ENCODE measurements around the gene KDELR3. TPM values are rescaled to one million over a fixed set of nuclear protein-coding genes. Genes with fewer than 3 reads are reported as not detected.

Gene KDELR3
- total RNA-seq, 4 donors from 2014 or later = 5.6 to 12.5 (median 8.7) TPM; not detected in 1

- in situ Hi-C loops (cut with MboI; ENCODE audit: low pct_ligation_motif_present in 1 of 4, low pct_unique_long_range_greater_than_20kb in 1 of 4, low sequenced_read_pairs in 3 of 4) = no loop called here
- WGBS, 2 donors (ENCODE audit: low coverage in 1 of 2) = 96 to 100% methylated on average over 1 to 2 of the region's 2 CpGs
These were observed 51.8 kb downstream of the KDELR3 start for GRCh38 chr22:38519453-38520250.

GRCh38 chr22:38523029-38523428, 55.1 kb downstream of the KDELR3 start:
- no peaks in the 10 kb centered on the region for H3K9me3 ChIP-seq
- DNase-seq = no peak
- H3K36me3 ChIP-seq = no peaks in the 10 kb centered on the region
- intact Hi-C loops (cut with DNase I; ENCODE audit: low total_unique reads) (no loop called here), in situ Hi-C loops (cut with MboI; ENCODE audit: low pct_ligation_motif_present in 1 of 4, low pct_unique_long_range_greater_than_20kb in 1 of 4, low sequenced_read_pairs in 3 of 4) (no loop called here)
- H3K27me3 ChIP-seq = no peaks in the 10 kb centered on the region
- WGBS, 2 donors (ENCODE audit: low coverage in 1 of 2) = 46 to 58% methylated on average over 2 to 3 of the region's 3 CpGs
- H3K4me1 ChIP-seq = peaks cover 0 to 3% (median 0%) of the 10 kb centered on the region in 4 donors
- no peak for TF ChIP-seq CTCF (IDR thresholded peaks at IDR 0.05)
- no peak for TF ChIP-seq POLR2A (IDR thresholded peaks at IDR 0.05)
- H3K4me3 ChIP-seq = no peak overlapping the region
- no peak overlapping the region for H3K27ac ChIP-seq

More at GRCh38 chr22:38519453-38520250, 51.8 kb downstream of the KDELR3 start:
- Histone ChIP-seq H3K4me3 (no peak overlapping the region), H3K27ac (no peak overlapping the region), H3K4me1 (peaks cover 0 to 3% (median 0%) of the 10 kb centered on the region in 4 donors), H3K9me3 (no peaks in the 10 kb centered on the region), H3K27me3 (no peaks in the 10 kb centered on the region), H3K36me3 (no peaks in the 10 kb centered on the region)
- intact Hi-C loops (cut with DNase I; ENCODE audit: low total_unique reads) = no loop called here
- DNase-seq = no peak
- TF ChIP-seq EP300 (IDR thresholded peaks at IDR 0.05; ENCODE audit: low read depth) (no peak), POLR2AphosphoS5 (IDR thresholded peaks at IDR 0.05) (no peak), CTCF (IDR thresholded peaks at IDR 0.05) (no peak), POLR2A (IDR thresholded peaks at IDR 0.05) (no peak)

- Histone ChIP-seq H3K4me1 (peaks cover 0 to 3% (median 0%) of the 10 kb centered on the region in 4 donors), H3K4me3 (no peak overlapping the region), H3K27ac (no peak overlapping the region), H3K27me3 (no peaks in the 10 kb centered on the region), H3K9me3 (no peaks in the 10 kb centered on the region), H3K36me3 (no peaks in the 10 kb centered on the region)
- no peak for TF ChIP-seq POLR2AphosphoS5 (IDR thresholded peaks at IDR 0.05)
- TF ChIP-seq EP300 (IDR thresholded peaks at IDR 0.05; ENCODE audit: low read depth) = no peak
- TF ChIP-seq CTCF (IDR thresholded peaks at IDR 0.05) = no peak
- TF ChIP-seq POLR2A (IDR thresholded peaks at IDR 0.05) = no peak
- WGBS, 2 donors (ENCODE audit: low coverage in 1 of 2) = 92 to 100% methylated on average over 5 of the region's 5 CpGs
- no peak for DNase-seq
- in situ Hi-C loops (cut with MboI; ENCODE audit: low pct_ligation_motif_present in 1 of 4, low pct_unique_long_range_greater_than_20kb in 1 of 4, low sequenced_read_pairs in 3 of 4) (no loop called here), intact Hi-C loops (cut with DNase I; ENCODE audit: low total_unique reads) (no loop called here)
These were observed 55.6 kb downstream of the KDELR3 start for GRCh38 chr22:38523479-38523878.

- Histone ChIP-seq H3K27ac (no peak overlapping the region), H3K36me3 (no peaks in the 10 kb centered on the region), H3K4me3 (no peak overlapping the region), H3K9me3 (no peaks in the 10 kb centered on the region), H3K27me3 (no peaks in the 10 kb centered on the region), H3K4me1 (no peaks in the 10 kb centered on the region)
- in situ Hi-C loops (cut with MboI; ENCODE audit: low pct_ligation_motif_present in 1 of 4, low pct_unique_long_range_greater_than_20kb in 1 of 4, low sequenced_read_pairs in 3 of 4) (no loop called here), intact Hi-C loops (cut with DNase I; ENCODE audit: low total_unique reads) (no loop called here)
- no peak for DNase-seq
- TF ChIP-seq CTCF (IDR thresholded peaks at IDR 0.05) (no peak), POLR2A (IDR thresholded peaks at IDR 0.05) (no peak), EP300 (IDR thresholded peaks at IDR 0.05; ENCODE audit: low read depth) (no peak), POLR2AphosphoS5 (IDR thresholded peaks at IDR 0.05) (no peak)
- 73 to 86% methylated on average over 1 to 3 of the region's 3 CpGs for WGBS, 2 donors (ENCODE audit: low coverage in 1 of 2)
These were observed 56.5 kb downstream of the KDELR3 start for GRCh38 chr22:38524429-38524828.
